Kidney glomerular epithelial cell (primary cell): ENCODE measurements around the gene IFT81.
"Not testable (repeated sequence)": the region's sequence is repeated elsewhere in the genome, so short reads cannot be mapped to it uniquely, and the experiment has no call there.

Experiments
- DNase-seq: peaks from one replicate; lab custom pipeline; 2025; lab: John Stamatoyannopoulos, UW

IFT81 gene

GRCh38 chr12:110107369-110108281 lies 16.5 kb upstream of the IFT81 start:
- DNase-seq: peak; percentile 3

- DNase-seq: no peak
Observed at GRCh38 chr12:110108309-110109036, 15.7 kb upstream of the IFT81 start.

GRCh38 chr12:110109037-110109836 lies 14.9 kb upstream of the IFT81 start:
- peak; percentile 21 for DNase-seq

GRCh38 chr12:110109837-110110535 lies 14.2 kb upstream of the IFT81 start:
- DNase-seq: no peak

- DNase-seq: no peak
Observed at GRCh38 chr12:110111476-110112334, 12.5 kb upstream of the IFT81 start.

GRCh38 chr12:110112335-110112660 lies 11.9 kb upstream of the IFT81 start:
- no peak for DNase-seq

GRCh38 chr12:110114528-110114937 lies 9.6 kb upstream of the IFT81 start:
- no peak for DNase-seq

GRCh38 chr12:110115675-110116074 lies 8.5 kb upstream of the IFT81 start:
- no peak for DNase-seq

GRCh38 chr12:110116623-110117022 lies 7.5 kb upstream of the IFT81 start:
- no peak for DNase-seq

- not testable (repeated sequence) for DNase-seq
Observed at GRCh38 chr12:110117210-110117609, 6.9 kb upstream of the IFT81 start.

- no peak for DNase-seq
Observed at GRCh38 chr12:110117956-110118685, 6.0 kb upstream of the IFT81 start.

GRCh38 chr12:110122929-110123328 lies 1.2 kb upstream of the IFT81 start:
- DNase-seq: no peak

- DNase-seq: no peak
Observed at GRCh38 chr12:110123919-110124268, 263 bp upstream of the IFT81 start.

GRCh38 chr12:110126557-110126956 lies 2.4 kb downstream of the IFT81 start:
- no peak for DNase-seq

GRCh38 chr12:110134691-110135411 lies 10.7 kb downstream of the IFT81 start:
- DNase-seq: no peak

GRCh38 chr12:110135806-110136205 lies 11.6 kb downstream of the IFT81 start:
- DNase-seq: no peak

- DNase-seq: no peak
Observed at GRCh38 chr12:110137786-110138185, 13.6 kb downstream of the IFT81 start.

GRCh38 chr12:110141389-110141788 lies 17.2 kb downstream of the IFT81 start:
- no peak for DNase-seq

- DNase-seq: no peak
Observed at GRCh38 chr12:110146986-110147385, 22.8 kb downstream of the IFT81 start.
